Measurements from ENCODE around the gene PDLIM1. TPM values are rescaled to one million over a fixed set of nuclear protein-coding genes. Genes with fewer than 3 reads are reported as not detected.

Gene PDLIM1
- polyA plus RNA-seq, 1 donor (not counting 4 experiments of a cell fraction or from before 2014, with no cell fraction given): 298 TPM

DNA sequence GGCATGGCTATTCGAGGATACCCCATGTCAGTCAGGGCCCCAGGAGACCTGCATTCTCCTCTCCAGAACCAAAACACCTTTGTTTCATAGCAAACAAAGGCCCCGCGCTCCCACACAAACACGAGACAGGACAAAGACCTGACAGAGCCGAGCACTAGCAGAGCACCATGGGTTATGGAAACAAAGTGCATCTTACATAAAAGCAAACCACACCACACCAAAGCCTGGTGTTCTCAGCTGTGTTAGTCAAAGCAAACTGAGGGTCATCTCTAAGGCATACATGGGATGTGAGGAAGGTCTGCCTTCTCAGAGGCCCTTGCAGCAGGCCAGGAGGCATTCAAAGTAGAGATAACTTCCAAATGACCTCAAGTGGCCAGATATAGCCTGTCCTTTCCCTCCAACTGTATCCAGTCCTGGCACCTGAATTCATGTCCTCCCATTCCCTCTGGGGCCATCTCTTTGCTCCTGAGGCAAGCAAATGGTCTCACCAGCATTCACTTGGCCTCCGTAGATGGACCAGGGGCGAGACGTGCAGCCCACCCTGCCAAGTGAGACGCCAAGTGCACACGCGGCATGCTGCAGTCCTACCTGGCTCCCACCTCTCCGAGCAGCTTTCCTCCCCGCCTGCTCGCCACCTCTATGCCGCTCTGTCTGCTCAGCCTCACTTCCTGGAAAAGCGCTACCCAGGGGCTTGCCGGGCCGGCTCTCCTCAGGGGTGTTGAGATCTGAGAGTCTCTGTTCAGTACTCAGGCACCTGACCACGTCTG is 45.3 kb upstream of the PDLIM1 start:
- Histone ChIP-seq H3K4me2 (ENCODE audit: control insufficient read depth, extremely low read depth, insufficient read depth, low read depth, low read length) (no peak overlapping the region), H3K27me3 (ENCODE audit: control insufficient read depth, extremely low read depth, insufficient read depth, low read length) (no peaks in the 10 kb centered on the region), H4K20me1 (ENCODE audit: control insufficient read depth, extremely low read depth, insufficient read depth, low read length) (no peaks in the 10 kb centered on the region), H3K4me1 (ENCODE audit: control insufficient read depth, extremely low read depth, insufficient read depth, low read length) (peaks cover 16% of the 10 kb centered on the region), H3K9me1 (ENCODE audit: control insufficient read depth, extremely low read depth, insufficient read depth, low read length) (peaks cover 2% of the 10 kb centered on the region), H3K36me3 (ENCODE audit: control insufficient read depth in 2 of 2, extremely low read depth in 1 of 2, insufficient read depth in 2 of 2, low read length in 2 of 2) (no peaks in the 10 kb centered on the region), H3K4me3 (ENCODE audit: control insufficient read depth in 2 of 3, extremely low read depth in 1 of 3, insufficient read depth in 2 of 3, low read depth in 1 of 3, low read length in 3 of 3) (no peak overlapping the region), H2AFZ (ENCODE audit: control insufficient read depth, low read length) (no peak overlapping the region), H3K79me2 (ENCODE audit: control insufficient read depth, insufficient read depth, low read length) (no peaks in the 10 kb centered on the region), H3K9ac (ENCODE audit: control insufficient read depth, extremely low read depth, insufficient read depth, low read length) (no peak overlapping the region), H3K27ac (ENCODE audit: control insufficient read depth, insufficient read depth, low read length) (no peak overlapping the region), H3K9me3 (ENCODE audit: control insufficient read depth, low read depth, low read length) (no peaks in the 10 kb centered on the region)
- FAIRE-seq (no peak), DNase-seq (ENCODE audit: low read depth, low spot score) (no peak)
- dilution Hi-C loops (cut with MboI; ENCODE audit: extremely low pct_ligation_motif_present, low sequenced_read_pairs): no loop called here
- TF ChIP-seq, protein P1, sequence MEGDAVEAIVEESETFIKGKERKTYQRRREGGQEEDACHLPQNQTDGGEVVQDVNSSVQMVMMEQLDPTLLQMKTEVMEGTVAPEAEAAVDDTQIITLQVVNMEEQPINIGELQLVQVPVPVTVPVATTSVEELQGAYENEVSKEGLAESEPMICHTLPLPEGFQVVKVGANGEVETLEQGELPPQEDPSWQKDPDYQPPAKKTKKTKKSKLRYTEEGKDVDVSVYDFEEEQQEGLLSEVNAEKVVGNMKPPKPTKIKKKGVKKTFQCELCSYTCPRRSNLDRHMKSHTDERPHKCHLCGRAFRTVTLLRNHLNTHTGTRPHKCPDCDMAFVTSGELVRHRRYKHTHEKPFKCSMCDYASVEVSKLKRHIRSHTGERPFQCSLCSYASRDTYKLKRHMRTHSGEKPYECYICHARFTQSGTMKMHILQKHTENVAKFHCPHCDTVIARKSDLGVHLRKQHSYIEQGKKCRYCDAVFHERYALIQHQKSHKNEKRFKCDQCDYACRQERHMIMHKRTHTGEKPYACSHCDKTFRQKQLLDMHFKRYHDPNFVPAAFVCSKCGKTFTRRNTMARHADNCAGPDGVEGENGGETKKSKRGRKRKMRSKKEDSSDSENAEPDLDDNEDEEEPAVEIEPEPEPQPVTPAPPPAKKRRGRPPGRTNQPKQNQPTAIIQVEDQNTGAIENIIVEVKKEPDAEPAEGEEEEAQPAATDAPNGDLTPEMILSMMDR (optimal IDR thresholded peaks at IDR 0.05 in 1 of 3, IDR thresholded peaks at IDR 0.05 in 1 of 3, conservative IDR thresholded peaks at IDR 0.05 in 1 of 3; ENCODE audit: extremely low read depth in 1 of 3, insufficient read depth in 2 of 3, low read length in 3 of 3): no peak
- TF ChIP-seq EZH2 (IDR thresholded peaks at IDR 0.05; ENCODE audit: low read length): no peak

DNA sequence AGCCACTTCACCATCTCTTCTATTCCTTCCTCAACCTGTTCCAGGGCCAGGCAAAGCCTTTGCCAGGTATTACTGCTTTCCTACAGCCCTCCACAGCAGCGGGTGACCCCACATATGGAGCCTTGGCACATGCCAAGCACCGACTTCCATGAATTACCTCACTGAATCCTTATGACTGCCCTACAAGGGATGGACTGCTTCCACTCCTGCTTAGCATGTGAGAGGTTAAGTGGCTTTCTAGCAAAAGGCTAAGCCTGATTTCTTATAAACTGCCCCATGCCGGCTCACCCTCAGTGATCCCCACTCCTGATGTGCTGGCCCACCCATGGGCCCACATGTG is 44.0 kb upstream of the PDLIM1 start:
- H3K9me3 ChIP-seq (ENCODE audit: control insufficient read depth, low read depth, low read length): no peaks in the 10 kb centered on the region
- TF ChIP-seq, protein P1 (optimal IDR thresholded peaks at IDR 0.05 in 1 of 3, IDR thresholded peaks at IDR 0.05 in 1 of 3, conservative IDR thresholded peaks at IDR 0.05 in 1 of 3; ENCODE audit: extremely low read depth in 1 of 3, insufficient read depth in 2 of 3, low read length in 3 of 3): no peak
- TF ChIP-seq EZH2 (IDR thresholded peaks at IDR 0.05; ENCODE audit: low read length): no peak
- peak overlapping the region; percentile 80 for H2AFZ ChIP-seq (ENCODE audit: control insufficient read depth, low read length)
- H3K27ac ChIP-seq (ENCODE audit: control insufficient read depth, insufficient read depth, low read length): peak overlapping the region; percentile 50
- FAIRE-seq (no peak), DNase-seq (ENCODE audit: low read depth, low spot score) (no peak)
- no peak overlapping the region for H3K4me3 ChIP-seq (ENCODE audit: control insufficient read depth in 2 of 3, extremely low read depth in 1 of 3, insufficient read depth in 2 of 3, low read depth in 1 of 3, low read length in 3 of 3)
- H3K9me1 ChIP-seq (ENCODE audit: control insufficient read depth, extremely low read depth, insufficient read depth, low read length): peaks cover 2% of the 10 kb centered on the region
- H3K27me3 ChIP-seq (ENCODE audit: control insufficient read depth, extremely low read depth, insufficient read depth, low read length): no peaks in the 10 kb centered on the region
- H3K36me3 ChIP-seq (ENCODE audit: control insufficient read depth in 2 of 2, extremely low read depth in 1 of 2, insufficient read depth in 2 of 2, low read length in 2 of 2): no peaks in the 10 kb centered on the region
- dilution Hi-C loops (cut with MboI; ENCODE audit: extremely low pct_ligation_motif_present, low sequenced_read_pairs): no loop called here
- no peaks in the 10 kb centered on the region for H3K79me2 ChIP-seq (ENCODE audit: control insufficient read depth, insufficient read depth, low read length)
- H3K4me1 ChIP-seq (ENCODE audit: control insufficient read depth, extremely low read depth, insufficient read depth, low read length): peaks cover 16% of the 10 kb centered on the region
- H3K4me2 ChIP-seq (ENCODE audit: control insufficient read depth, extremely low read depth, insufficient read depth, low read depth, low read length): peak overlapping the region; percentile 68
- H3K9ac ChIP-seq (ENCODE audit: control insufficient read depth, extremely low read depth, insufficient read depth, low read length): no peak overlapping the region
- no peaks in the 10 kb centered on the region for H4K20me1 ChIP-seq (ENCODE audit: control insufficient read depth, extremely low read depth, insufficient read depth, low read length)

Measured in keratinocyte (primary cell).